22Rv1 (cell line): ENCODE data around the gene BCCIP.

Experiments used
- H3K27ac ChIP-seq: fragments of 450-650 bp; 2 replicates; pipeline ENCODE4 v1.5.1; 2017
- CTCF ChIP-seq: fragments of 450-650 bp; IDR thresholded peaks from 2 replicates; pipeline ENCODE4 v1.5.1; 2017; ENCODE audit warnings: mild to moderate bottlenecking
- ZFX ChIP-seq: fragments of 450-650 bp; IDR thresholded peaks from 2 replicates; pipeline ENCODE4 v1.6.1; 2017; ENCODE audit warnings: antibody characterized with exemption, borderline replicate concordance

Gene BCCIP

DNA sequence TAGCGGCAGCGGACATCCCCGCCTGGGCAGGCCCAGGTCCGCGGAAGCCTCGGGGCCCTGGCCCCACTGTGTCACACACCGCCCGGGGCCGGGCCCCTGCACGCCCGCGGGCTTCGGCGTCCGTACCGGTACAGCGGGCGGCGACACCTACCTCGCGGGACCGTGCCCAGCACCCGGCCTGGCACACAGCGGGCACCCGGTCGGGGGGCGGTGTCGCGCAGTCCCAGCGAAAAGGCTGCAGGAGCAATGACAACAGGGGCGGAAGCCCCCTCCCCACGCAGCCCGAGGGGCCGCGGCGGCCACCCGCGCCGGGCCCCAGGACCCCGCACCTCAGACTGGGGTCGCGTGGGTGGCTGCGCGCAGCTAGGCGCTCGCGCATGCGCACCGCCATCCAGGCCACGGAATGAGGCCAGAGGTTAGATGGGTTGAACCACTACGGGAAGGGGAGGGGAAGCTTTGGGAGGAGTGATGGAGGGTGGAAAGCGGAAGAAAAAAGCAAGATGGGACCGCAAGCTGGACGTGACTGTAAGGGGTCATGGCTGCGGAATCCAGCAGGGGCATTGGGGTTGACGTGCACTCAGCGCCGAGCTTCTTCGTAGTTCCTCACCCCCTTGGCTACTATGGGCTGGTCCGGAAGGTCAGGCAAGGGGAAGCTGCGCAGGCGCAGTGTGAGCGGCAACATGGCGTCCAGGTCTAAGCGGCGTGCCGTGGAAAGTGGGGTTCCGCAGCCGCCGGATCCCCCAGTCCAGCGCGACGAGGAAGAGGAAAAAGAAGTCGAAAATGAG, at the start of gene BCCIP, which contains the start of gene UROS:
TSS of gene BCCIP (plus strand) at position 669 of the 785 bp plus-strand sequence. CDS start at position 681, 12 bp downstream.
TSS of gene UROS (minus strand) at position 381 of the 785 bp plus-strand sequence. CDS start 6,759 bp downstream, outside the sequence.
- TF ChIP-seq CTCF (peak; percentile 18; the same call in 1 of the 2 replicates), ZFX (no peak)
- peak within 1 kb of the TSS; percentile 75 for H3K27ac ChIP-seq

- H3K27ac ChIP-seq = no peak overlapping the region
- TF ChIP-seq CTCF = no peak
- no peak for TF ChIP-seq ZFX
These were observed 49.4 kb upstream of the BCCIP start for GRCh38 chr10:125773687-125774543.

- no peak overlapping the region for H3K27ac ChIP-seq
- TF ChIP-seq ZFX = no peak
- TF ChIP-seq CTCF = no peak
These were observed 48.7 kb upstream of the BCCIP start for GRCh38 chr10:125774581-125775191.

GRCh38 chr10:125775491-125776106, 47.7 kb upstream of the BCCIP start, which contains the start of gene MMP21:
MMP21 (minus strand) TSS chr10:125775821; CDS start chr10:125775821, 0 bp downstream.
- TF ChIP-seq CTCF (no peak), ZFX (no peak)
- no peak within 1 kb of the TSS for H3K27ac ChIP-seq

DNA sequence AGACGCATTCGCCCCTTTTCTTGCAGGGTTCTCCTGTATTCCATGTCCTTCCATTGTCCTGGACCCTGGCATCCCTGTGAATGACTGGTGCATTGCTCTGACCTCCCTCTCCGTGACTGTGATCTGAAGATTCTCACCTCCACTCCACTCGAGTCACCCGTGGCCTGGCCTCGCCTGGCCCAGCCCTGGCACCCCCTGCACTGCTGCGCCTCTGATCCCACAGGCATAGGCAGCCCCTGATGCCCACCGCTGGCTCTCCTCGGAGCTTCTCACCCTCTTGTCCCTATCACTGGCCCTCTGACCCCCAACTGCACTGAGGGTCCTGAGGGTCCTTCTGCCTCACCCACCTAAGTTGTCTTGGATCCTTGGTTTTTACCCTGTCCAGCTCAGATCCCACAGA, 45.5 kb upstream of the BCCIP start:
- no peak overlapping the region for H3K27ac ChIP-seq
- TF ChIP-seq CTCF = no peak
- TF ChIP-seq ZFX = no peak

DNA sequence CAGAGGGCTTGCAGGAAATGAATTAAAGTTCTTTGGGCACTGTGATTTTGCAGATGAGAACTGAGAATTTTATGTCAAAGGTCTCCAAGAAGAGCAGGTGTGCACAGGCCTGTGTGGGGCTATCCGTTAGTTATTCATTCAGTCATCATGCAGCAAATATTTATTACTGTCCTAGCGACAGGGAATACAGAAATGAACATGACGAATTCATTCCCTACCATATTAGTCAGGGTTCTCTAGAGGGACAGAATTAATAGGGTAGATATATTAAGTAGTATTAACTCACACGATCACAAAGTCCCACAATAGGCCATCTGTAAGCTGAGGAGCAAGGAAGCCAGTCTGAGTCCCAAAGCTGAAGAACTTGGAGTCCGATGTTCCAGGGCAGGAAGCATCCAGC, 44.8 kb upstream of the BCCIP start:
- no peak overlapping the region for H3K27ac ChIP-seq
- no peak for TF ChIP-seq CTCF
- no peak for TF ChIP-seq ZFX
